PC-9 (cell line): Measurements from ENCODE around the gene GRIN3A. TPM values are rescaled to one million over a fixed set of nuclear protein-coding genes. Genes with fewer than 3 reads are reported as not detected.

Experiments used
- BruUV-seq: library from RNA; stranded (reverse); fragments of 400-500 nt; replicated peaks from 2 replicates; lab custom pipeline; 2021; lab: Mats Ljungman, UMichigan
- CTCF ChIA-PET: fragments of 300-600 bp; sonication (Branson Sonifier 250); formaldehyde crosslinking; loops from one replicate; lab custom pipeline; 2022; ENCODE audit warnings: antibody characterized with exemption; lab: Charles Lee
- POLR2A ChIA-PET: fragments of 300-600 bp; sonication (Branson Sonifier 250); formaldehyde crosslinking; loops from one replicate; lab custom pipeline; 2022; ENCODE audit warnings: antibody characterized with exemption; ENCODE audit not compliant: unreplicated experiment; lab: Charles Lee
- DNase-seq, 2 experiments: peaks; one replicate each; pipeline versions ENCODE4 v3.0.0 to v3.0.0-alpha.2; 2015 to 2022; ENCODE audit warnings: mixed read lengths in 1 of 2
- H2AFZ ChIP-seq: fragments of 200-600 bp; sonication (generic); 2 replicates; pipeline ENCODE4 v1.8.1; 2017; ENCODE audit warnings: antibody characterized with exemption
- H3F3A ChIP-seq: fragments of 200-600 bp; sonication (generic); 2 replicates; pipeline ENCODE4 v1.8.1; 2017; ENCODE audit warnings: antibody characterized with exemption, mild to moderate bottlenecking, low read depth; ENCODE audit not compliant: insufficient read depth
- H3K27ac ChIP-seq: fragments of 200-600 bp; sonication (generic); 2 replicates; pipeline ENCODE4 v1.6.1; 2016; ENCODE audit warnings: mixed run types
- H3K27me3 ChIP-seq: fragments of 200-600 bp; sonication (generic); 2 replicates; pipeline ENCODE4 v1.6.1; 2016; ENCODE audit warnings: low read depth, mixed run types; ENCODE audit not compliant: insufficient read depth
- H3K36me3 ChIP-seq: fragments of 200-600 bp; sonication (generic); 2 replicates; pipeline ENCODE4 v1.6.1; 2016; ENCODE audit warnings: low read depth, mixed run types
- H3K4me1 ChIP-seq: fragments of 200-600 bp; sonication (generic); replicated peaks from 2 replicates; pipeline ENCODE4 v1.6.1; 2016; ENCODE audit warnings: mixed run types; ENCODE audit not compliant: insufficient read depth
- H3K4me2 ChIP-seq: fragments of 200-600 bp; sonication (generic); 2 replicates; pipeline ENCODE4 v1.6.1; 2017; ENCODE audit warnings: mixed run types
- H3K4me3 ChIP-seq: fragments of 200-600 bp; sonication (generic); 2 replicates; pipeline ENCODE4 v1.6.1; 2016; ENCODE audit warnings: mixed run types
- H3K79me2 ChIP-seq: fragments of 200-600 bp; sonication (generic); 2 replicates; pipeline ENCODE4 v1.6.1; 2017; ENCODE audit warnings: low read depth, mixed run types
- H3K9me2 ChIP-seq: fragments of 200-600 bp; sonication (generic); 2 replicates; pipeline ENCODE4 v1.8.1; 2017; ENCODE audit warnings: mild to moderate bottlenecking; ENCODE audit not compliant: insufficient read depth
- H3K9me3 ChIP-seq: fragments of 200-600 bp; sonication (generic); 2 replicates; pipeline ENCODE4 v1.8.1; 2016; ENCODE audit warnings: low read depth; ENCODE audit not compliant: insufficient read depth
- H4K20me1 ChIP-seq: fragments of 200-600 bp; sonication (generic); 2 replicates; pipeline ENCODE4 v1.8.1; 2017; ENCODE audit not compliant: insufficient read depth
- EZH2 ChIP-seq: fragments of 200-600 bp; sonication (generic); IDR thresholded peaks from 2 replicates; pipeline ENCODE4 v1.8.0; 2017; ENCODE audit warnings: antibody characterized with exemption, low read depth
- intact Hi-C: fragments of 100-400 bp; cut with micrococcal nuclease; formaldehyde crosslinking; loops from one replicate; pipeline ENCODE4 v1.10.0; 2022; ENCODE audit not compliant: unreplicated experiment
- total RNA-seq: library from RNA; stranded (reverse); gene quantifications from 2 replicates; pipeline ENCODE4 v1.2.3, GENCODE V29; 2021
- TF ChIP-seq, protein P1 (sequence below): fragments of 200-600 bp; sonication (generic); conservative IDR thresholded peaks from 2 replicates; pipeline ENCODE4 v1.6.1; 2017; ENCODE audit warnings: mixed run types, antibody characterized with exemption, mild to moderate bottlenecking, moderate library complexity

Gene GRIN3A
- total RNA-seq, 1 experiment from 2014 or later = not detected

DNA sequence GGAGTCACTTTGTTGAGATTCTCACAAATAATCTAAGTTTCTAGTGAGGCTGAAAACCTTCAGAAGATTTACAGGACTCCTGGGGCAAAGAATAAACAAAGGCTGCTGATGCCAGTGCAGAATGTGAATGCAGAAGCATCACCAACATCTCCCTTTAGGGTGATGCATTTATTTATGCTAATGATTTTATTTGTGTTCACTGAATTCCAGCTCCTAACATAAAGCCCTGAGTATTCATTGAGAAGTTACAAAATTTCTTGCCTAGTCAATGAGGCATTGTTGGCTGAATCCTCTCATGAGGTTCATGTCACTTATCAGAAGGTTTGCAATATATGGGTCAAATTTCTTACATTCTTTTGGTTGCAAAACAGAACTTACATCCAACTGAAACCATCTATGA, 70.0 kb downstream of the GRIN3A start:
- Histone ChIP-seq H3K4me1 (no peaks in the 10 kb centered on the region), H3K36me3 (no peaks in the 10 kb centered on the region), H3K9me3 (no peaks in the 10 kb centered on the region), H3K4me2 (no peak overlapping the region), H3K79me2 (no peaks in the 10 kb centered on the region), H4K20me1 (no peaks in the 10 kb centered on the region), H3K4me3 (no peak overlapping the region), H3K27me3 (no peaks in the 10 kb centered on the region), H3K9me2 (no peaks in the 10 kb centered on the region), H3K27ac (no peak overlapping the region), H2AFZ (no peak overlapping the region), H3F3A (no peaks in the 10 kb centered on the region)
- CTCF ChIA-PET = no interaction called here
- TF ChIP-seq EZH2 = no peak
- TF ChIP-seq, protein P1, sequence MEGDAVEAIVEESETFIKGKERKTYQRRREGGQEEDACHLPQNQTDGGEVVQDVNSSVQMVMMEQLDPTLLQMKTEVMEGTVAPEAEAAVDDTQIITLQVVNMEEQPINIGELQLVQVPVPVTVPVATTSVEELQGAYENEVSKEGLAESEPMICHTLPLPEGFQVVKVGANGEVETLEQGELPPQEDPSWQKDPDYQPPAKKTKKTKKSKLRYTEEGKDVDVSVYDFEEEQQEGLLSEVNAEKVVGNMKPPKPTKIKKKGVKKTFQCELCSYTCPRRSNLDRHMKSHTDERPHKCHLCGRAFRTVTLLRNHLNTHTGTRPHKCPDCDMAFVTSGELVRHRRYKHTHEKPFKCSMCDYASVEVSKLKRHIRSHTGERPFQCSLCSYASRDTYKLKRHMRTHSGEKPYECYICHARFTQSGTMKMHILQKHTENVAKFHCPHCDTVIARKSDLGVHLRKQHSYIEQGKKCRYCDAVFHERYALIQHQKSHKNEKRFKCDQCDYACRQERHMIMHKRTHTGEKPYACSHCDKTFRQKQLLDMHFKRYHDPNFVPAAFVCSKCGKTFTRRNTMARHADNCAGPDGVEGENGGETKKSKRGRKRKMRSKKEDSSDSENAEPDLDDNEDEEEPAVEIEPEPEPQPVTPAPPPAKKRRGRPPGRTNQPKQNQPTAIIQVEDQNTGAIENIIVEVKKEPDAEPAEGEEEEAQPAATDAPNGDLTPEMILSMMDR = no peak
- POLR2A ChIA-PET = no interaction called here
- intact Hi-C loops = no loop called here
- no peak for DNase-seq
- no TSS peak for BruUV-seq

DNA sequence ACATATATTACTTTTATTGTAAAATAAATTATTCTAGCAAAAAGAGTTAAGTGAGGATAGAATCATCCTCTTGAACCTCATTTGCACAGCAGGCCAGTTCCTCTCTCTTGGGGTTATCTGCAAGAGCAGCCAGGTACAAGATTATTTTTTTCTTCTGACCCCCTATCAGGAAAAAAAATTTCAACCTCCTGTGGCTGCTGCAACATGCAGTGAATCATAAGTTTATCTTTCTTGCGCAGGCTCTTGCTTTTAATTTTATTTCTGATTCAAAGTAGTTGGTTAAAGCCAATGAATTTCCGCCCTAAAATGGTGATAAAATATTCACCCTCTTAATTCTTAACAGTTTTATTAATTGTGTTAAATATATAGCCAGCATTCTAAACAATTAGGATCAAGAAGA, 74.0 kb downstream of the GRIN3A start:
- ChIA-PET CTCF (no interaction called here), POLR2A (interaction anchor here (0.7 kb wide), 1 partner anchor 924 kb away, joined by 4 read pairs; no protein-coding TSS in a partner anchor)
- BruUV-seq = no TSS peak
- no peaks in the 10 kb centered on the region for H3K4me1 ChIP-seq
- no peaks in the 10 kb centered on the region for H3K9me2 ChIP-seq
- no peak overlapping the region for H3K4me2 ChIP-seq
- DNase-seq = no peak
- no peak for TF ChIP-seq EZH2
- no peaks in the 10 kb centered on the region for H3K9me3 ChIP-seq
- H3K36me3 ChIP-seq = no peaks in the 10 kb centered on the region
- H3K27ac ChIP-seq = no peak overlapping the region
- no peak overlapping the region for H3K4me3 ChIP-seq
- H3K79me2 ChIP-seq = no peaks in the 10 kb centered on the region
- no peaks in the 10 kb centered on the region for H3F3A ChIP-seq
- H4K20me1 ChIP-seq = no peaks in the 10 kb centered on the region
- intact Hi-C loops = no loop called here
- H2AFZ ChIP-seq = no peak overlapping the region
- no peaks in the 10 kb centered on the region for H3K27me3 ChIP-seq

DNA sequence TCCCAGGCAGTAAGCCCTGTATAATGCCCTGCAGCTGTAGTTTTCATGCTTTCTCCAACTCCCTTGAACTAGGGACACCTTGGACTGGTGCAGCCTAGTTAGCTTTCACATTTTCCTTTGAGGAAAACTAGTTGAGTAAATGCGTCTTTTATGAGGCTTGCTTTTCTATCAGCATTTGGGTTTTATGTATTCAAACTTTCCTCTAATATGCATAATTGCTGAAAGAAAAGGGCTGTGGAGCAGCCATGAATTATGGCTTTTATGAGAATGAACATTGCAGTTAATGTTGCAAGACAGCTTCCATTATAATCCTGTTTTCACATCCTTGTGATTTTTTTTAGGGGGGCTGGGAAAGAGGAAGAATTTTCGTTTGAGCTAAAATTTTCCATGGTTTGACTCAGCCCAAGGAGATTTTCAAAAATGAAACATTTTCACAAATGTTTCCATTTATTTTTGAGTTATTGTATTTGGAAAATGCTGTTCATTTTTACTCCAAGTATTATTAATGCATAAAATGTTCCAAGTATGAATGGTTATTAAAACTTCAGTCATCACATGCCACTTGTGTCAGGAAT, 85.8 kb downstream of the GRIN3A start:
- no peak overlapping the region for H3K27ac ChIP-seq
- no peak for DNase-seq
- no peaks in the 10 kb centered on the region for H3K27me3 ChIP-seq
- POLR2A ChIA-PET = interaction anchor here (0.7 kb wide), 1 partner anchor 679 kb away, joined by 7 read pairs; no protein-coding TSS in a partner anchor
- no peaks in the 10 kb centered on the region for H3K36me3 ChIP-seq
- TF ChIP-seq EZH2 = no peak
- TF ChIP-seq, protein P1 = no peak
- intact Hi-C loops = no loop called here
- no peaks in the 10 kb centered on the region for H3K9me3 ChIP-seq
- H3F3A ChIP-seq = no peaks in the 10 kb centered on the region
- H2AFZ ChIP-seq = no peak overlapping the region
- H3K4me1 ChIP-seq = no peaks in the 10 kb centered on the region
- no peaks in the 10 kb centered on the region for H3K9me2 ChIP-seq
- 0 out of 2 replicates have a peak, but pooled peaks cover 5% of the 10 kb centered on the region for H4K20me1 ChIP-seq
- no peak overlapping the region for H3K4me2 ChIP-seq
- no TSS peak for BruUV-seq
- H3K79me2 ChIP-seq = no peaks in the 10 kb centered on the region
- CTCF ChIA-PET = no interaction called here
- no peak overlapping the region for H3K4me3 ChIP-seq
